DMS114 treated with DMSO at 0.1 percent for 48 hours (cell line): ENCODE data around the gene GNG12.

ENCODE experiments used
- DNase-seq: peaks from one replicate; lab custom pipeline; 2025; ENCODE audit not compliant: unreplicated experiment; lab: John Stamatoyannopoulos, UW

Gene GNG12

GRCh38 chr1:67816095-67816475, 17.2 kb downstream of the GNG12 start:
- no peak for DNase-seq

- no peak for DNase-seq
Observed at GRCh38 chr1:67815303-67816094, 17.8 kb downstream of the GNG12 start.

- DNase-seq: no peak
Observed at GRCh38 chr1:67814121-67814772, 19.0 kb downstream of the GNG12 start.

- DNase-seq: no peak
Observed at GRCh38 chr1:67812226-67812625, 21.0 kb downstream of the GNG12 start.

GRCh38 chr1:67811781-67812180, 21.5 kb downstream of the GNG12 start:
- DNase-seq: no peak

GRCh38 chr1:67809887-67810286, 23.4 kb downstream of the GNG12 start:
- DNase-seq: no peak

- DNase-seq: no peak
Observed at GRCh38 chr1:67807282-67807681, 26.0 kb downstream of the GNG12 start.

GRCh38 chr1:67804710-67805109, 28.6 kb downstream of the GNG12 start:
- no peak for DNase-seq

GRCh38 chr1:67803380-67804279, 29.6 kb downstream of the GNG12 start:
- no peak for DNase-seq

GRCh38 chr1:67802565-67802964, 30.7 kb downstream of the GNG12 start:
- no peak for DNase-seq

- DNase-seq: no peak
Observed at GRCh38 chr1:67801903-67802302, 31.4 kb downstream of the GNG12 start.

GRCh38 chr1:67795179-67795912, 37.9 kb downstream of the GNG12 start:
- DNase-seq: no peak

GRCh38 chr1:67793562-67793961, 39.7 kb downstream of the GNG12 start:
- DNase-seq: no peak

- no peak for DNase-seq
Observed at GRCh38 chr1:67792741-67793458, 40.4 kb downstream of the GNG12 start.

GRCh38 chr1:67792103-67792502, 41.2 kb downstream of the GNG12 start:
- no peak for DNase-seq

GRCh38 chr1:67791686-67792085, 41.6 kb downstream of the GNG12 start:
- DNase-seq: no peak

- no peak for DNase-seq
Observed at GRCh38 chr1:67791261-67791660, 42.0 kb downstream of the GNG12 start.

- DNase-seq: no peak
Observed at GRCh38 chr1:67790201-67790692, 43.0 kb downstream of the GNG12 start.

GRCh38 chr1:67789551-67789950, 43.7 kb downstream of the GNG12 start:
- no peak for DNase-seq

- no peak for DNase-seq
Observed at GRCh38 chr1:67788904-67789303, 44.4 kb downstream of the GNG12 start.
